GM21447 (cell line): ENCODE data around the gene GIPC3.
A peak's percentile ranks its signal among the peaks of the same experiment; 100 is the strongest.
"Not testable (repeated sequence)": the region's sequence is repeated elsewhere in the genome, so short reads cannot be mapped to it uniquely, and the experiment has no call there.

Experiments used
- ATAC-seq: cut with Tn5 transposase; IDR thresholded peaks from one replicate; pipeline ENCODE4 v1.9.1; 2021; ENCODE audit not compliant: unreplicated experiment

The GIPC3 gene

GRCh38 chr19:3550947-3551791 is 34.1 kb upstream of the GIPC3 start:
- no peak for ATAC-seq

- no peak for ATAC-seq
Observed at GRCh38 chr19:3551792-3552095, 33.5 kb upstream of the GIPC3 start.

GRCh38 chr19:3554254-3555083 is 30.8 kb upstream of the GIPC3 start:
- ATAC-seq = no peak

GRCh38 chr19:3555653-3556422 is 29.4 kb upstream of the GIPC3 start:
- ATAC-seq = no peak

GRCh38 chr19:3556423-3556977 is 28.8 kb upstream of the GIPC3 start:
- no peak for ATAC-seq

GRCh38 chr19:3556978-3557460 is 28.3 kb upstream of the GIPC3 start:
- peak; percentile 7 for ATAC-seq

GRCh38 chr19:3557461-3558248 is 27.6 kb upstream of the GIPC3 start, which contains the start of gene MFSD12:
MFSD12 (minus strand) TSS chr19:3557586; CDS start chr19:3557403, 183 bp downstream.
- ATAC-seq = peak; percentile 72

GRCh38 chr19:3563709-3564524 is 21.4 kb upstream of the GIPC3 start:
- no peak for ATAC-seq

- ATAC-seq = no peak
Observed at GRCh38 chr19:3565139-3565538, 20.1 kb upstream of the GIPC3 start.

- ATAC-seq = not testable (repeated sequence)
Observed at GRCh38 chr19:3570042-3570441, 15.2 kb upstream of the GIPC3 start.

GRCh38 chr19:3570606-3571011 is 14.7 kb upstream of the GIPC3 start:
- ATAC-seq = no peak

GRCh38 chr19:3572132-3572854 is 13.0 kb upstream of the GIPC3 start:
- peak; percentile 91 for ATAC-seq

GRCh38 chr19:3572855-3573161 is 12.5 kb upstream of the GIPC3 start, which contains the start of gene HMG20B:
HMG20B (plus strand) TSS chr19:3572944; CDS start chr19:3573310, 366 bp downstream.
- peak; percentile 3 for ATAC-seq

- peak; percentile 11 for ATAC-seq
Observed at GRCh38 chr19:3573162-3573857, 12.0 kb upstream of the GIPC3 start.

- ATAC-seq = peak; percentile 35
Observed at GRCh38 chr19:3573858-3574637, 11.2 kb upstream of the GIPC3 start.

- ATAC-seq = no peak
Observed at GRCh38 chr19:3575260-3575741, 10.0 kb upstream of the GIPC3 start.
